Limb (tissue), 2 donors: ENCODE results near the gene NBAS.
"Not testable (repeated sequence)": the region's sequence is repeated elsewhere in the genome, so short reads cannot be mapped to it uniquely, and the experiment has no call there.

Experiments
- DNase-seq, 2 donors: peaks; one replicate each; pipeline ENCODE4 v3.0.0-alpha.2; 2016; ENCODE audit errors: extremely low spot score in 2 of 2

Gene NBAS

DNA sequence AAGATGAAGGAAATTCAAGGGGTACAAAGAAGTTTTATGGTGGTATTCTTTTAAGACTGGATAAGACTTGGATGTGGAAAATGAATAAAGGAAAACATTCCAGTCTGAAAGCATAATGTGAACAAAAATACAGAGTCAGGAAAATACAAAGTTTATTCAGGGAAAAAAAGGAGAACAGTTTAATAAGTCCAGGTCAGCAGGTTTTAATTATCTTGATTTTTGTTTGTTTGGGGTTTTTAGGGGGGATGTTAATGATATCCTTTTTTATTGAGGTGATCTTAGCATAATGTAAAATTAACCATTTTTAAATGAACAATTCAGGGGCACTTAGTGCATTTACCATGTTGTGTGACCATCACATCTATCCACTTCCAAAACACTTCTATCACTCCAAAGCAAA lies 80.6 kb downstream of the NBAS start:
- no peak for DNase-seq

DNA sequence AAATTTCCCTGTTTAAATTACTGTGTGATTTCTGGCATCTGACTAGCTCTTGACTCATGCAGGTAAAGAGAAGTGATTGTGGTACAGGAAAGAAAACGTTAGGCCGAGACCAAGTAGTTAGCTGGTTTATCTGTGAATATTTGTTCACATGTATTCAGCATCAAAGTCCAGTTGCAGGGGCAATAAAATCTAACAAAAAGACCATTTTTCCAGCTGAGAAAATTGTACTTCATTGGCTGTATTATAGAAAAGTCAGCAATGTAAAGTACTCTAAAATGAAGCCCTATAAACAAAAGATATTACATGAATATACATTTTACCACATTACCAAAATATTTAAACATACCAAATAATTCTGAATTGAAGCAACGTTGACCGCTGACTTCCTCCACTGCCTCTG lies 88.3 kb downstream of the NBAS start:
- no peak for DNase-seq

- no peak for DNase-seq
Measured at GRCh38 chr2:15472133-15472532, 89.0 kb downstream of the NBAS start.

DNA sequence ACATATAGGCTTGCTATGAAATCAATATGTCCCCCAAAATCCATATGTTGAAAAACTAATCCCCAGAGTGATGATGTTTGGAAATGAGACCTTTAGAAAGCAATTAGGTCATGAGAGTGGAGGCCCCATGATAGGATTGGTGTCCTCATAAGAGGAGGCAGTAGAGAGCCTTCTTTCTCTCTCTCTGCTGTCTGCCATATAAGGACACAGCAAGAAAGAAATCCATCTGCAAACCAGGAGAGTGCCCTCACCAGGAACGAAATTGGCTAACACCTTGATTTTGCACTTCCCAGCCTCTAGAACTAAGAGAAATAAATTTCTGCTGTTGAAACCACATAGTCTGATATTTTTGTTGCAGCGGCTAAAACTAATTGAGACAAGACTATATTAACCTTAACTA lies 89.5 kb downstream of the NBAS start:
- DNase-seq, result no peak

- DNase-seq, result no peak
Measured at GRCh38 chr2:15460112-15460620, 101.0 kb downstream of the NBAS start.

- no peak for DNase-seq
Measured at GRCh38 chr2:15458277-15458676, 102.9 kb downstream of the NBAS start.

- no peak for DNase-seq
Measured at GRCh38 chr2:15457868-15458267, 103.3 kb downstream of the NBAS start.

DNA sequence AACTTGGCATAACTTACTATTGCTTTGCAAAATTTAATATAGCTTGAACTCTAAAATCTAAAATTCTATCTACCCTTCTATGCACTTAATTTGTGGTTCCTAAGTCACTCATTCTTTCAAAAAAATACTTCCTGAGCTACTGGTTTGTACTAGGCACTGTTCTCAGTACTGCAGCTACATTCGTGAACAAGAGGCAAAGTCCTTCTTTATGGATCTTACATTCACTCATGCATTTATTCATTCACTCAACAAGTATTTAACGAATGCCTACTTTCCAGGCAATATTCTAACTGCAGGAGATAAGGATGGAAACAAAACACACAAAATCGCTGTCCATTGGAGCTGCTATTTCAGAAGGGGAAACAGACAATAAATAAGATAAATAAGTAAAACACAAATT lies 104.8 kb downstream of the NBAS start:
- no peak for DNase-seq

GRCh38 chr2:15450808-15451207 lies 110.3 kb downstream of the NBAS start:
- no peak for DNase-seq

DNA sequence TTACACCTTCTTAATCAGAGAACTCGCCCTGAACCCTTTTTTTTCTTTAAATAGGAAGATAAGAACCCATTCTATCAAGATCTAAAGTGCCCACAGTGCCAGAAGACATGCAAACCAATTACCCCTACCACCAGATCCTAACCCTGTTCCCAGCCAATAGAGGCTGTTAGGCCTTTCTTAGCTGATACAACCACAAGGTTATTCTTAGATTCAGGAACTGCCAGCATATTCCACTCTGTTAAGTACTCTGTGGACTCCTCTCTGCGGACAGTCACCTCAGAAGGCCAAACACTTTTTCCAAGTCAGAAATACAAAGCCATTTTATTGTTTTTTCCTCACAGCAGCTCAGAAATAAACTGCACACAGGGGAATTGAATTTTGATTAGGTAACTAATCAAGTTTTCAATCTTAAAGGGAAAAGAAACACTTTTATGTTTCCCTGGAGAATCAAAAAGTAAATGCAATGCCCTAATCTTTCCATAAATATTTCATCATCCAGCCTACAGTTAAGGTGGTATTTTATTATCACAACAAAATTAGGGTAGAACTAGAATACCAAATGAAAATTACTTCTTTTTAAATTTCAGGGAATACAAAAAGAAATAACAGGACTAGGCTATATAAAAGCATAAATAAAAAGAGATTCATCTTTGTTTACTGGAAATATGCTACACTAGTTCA lies 111.4 kb downstream of the NBAS start:
- DNase-seq, result no peak

GRCh38 chr2:15448250-15448839 lies 112.8 kb downstream of the NBAS start:
- DNase-seq, result no peak

- no peak for DNase-seq
Measured at GRCh38 chr2:15447381-15447780, 113.8 kb downstream of the NBAS start.

- DNase-seq, result no peak
Measured at GRCh38 chr2:15446961-15447360, 114.2 kb downstream of the NBAS start.

GRCh38 chr2:15445891-15446562 lies 115.1 kb downstream of the NBAS start:
- no peak for DNase-seq

DNA sequence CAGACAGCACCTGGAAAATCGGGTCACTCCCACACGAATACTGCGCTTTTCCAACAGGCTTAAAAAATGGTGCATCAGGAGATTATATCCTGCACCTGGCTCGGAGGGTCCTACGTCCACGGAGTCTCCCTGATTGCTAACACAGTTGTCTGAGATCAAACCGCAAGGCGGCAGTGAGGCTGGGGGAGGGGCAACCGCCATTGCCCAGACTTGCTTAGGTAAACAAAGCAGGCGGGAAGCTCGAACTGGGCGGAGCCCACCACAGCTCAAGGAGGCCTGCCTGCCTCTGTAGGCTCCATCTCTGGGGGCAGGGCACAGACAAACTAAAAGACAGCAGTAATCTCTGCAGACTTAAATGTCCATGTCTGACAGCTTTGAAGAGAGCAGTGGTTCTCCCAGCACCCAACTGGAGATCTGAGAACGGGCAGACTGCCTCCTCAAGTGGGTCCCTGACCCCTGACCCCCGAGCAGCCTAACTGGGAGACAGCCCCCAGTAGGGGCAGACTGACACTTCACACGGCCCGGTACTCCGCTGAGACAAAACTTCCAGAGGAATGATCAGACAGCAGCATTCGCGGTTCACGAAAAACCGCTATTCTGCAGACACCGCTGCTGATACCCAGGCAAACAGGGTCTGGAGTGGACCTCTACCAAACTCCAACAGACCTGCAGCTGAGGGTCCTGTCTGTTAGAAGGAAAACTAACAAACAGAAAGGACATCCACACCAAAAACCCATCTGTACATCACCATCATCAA lies 121.2 kb downstream of the NBAS start:
- DNase-seq, result not testable (repeated sequence)

DNA sequence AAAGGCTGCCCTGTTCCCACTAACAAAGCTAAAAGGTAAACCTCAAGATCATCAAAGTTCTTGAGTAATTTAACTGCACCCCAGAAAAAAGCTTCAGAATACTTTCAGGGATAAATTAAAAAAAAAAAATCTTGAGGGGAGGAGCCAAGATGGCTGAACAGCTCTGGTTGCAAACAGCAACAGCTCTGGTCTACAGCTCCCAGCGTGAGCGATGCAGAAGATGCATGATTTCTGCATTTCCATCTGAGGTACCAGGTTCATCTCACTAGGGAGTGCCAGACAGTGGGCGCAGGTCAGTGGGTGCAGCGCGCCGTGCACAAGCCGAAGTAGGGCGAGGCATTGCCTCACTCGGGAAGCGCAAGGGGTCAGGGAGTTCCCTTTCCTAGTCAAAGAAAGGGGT lies 121.8 kb downstream of the NBAS start:
- DNase-seq, result not testable (repeated sequence)

DNA sequence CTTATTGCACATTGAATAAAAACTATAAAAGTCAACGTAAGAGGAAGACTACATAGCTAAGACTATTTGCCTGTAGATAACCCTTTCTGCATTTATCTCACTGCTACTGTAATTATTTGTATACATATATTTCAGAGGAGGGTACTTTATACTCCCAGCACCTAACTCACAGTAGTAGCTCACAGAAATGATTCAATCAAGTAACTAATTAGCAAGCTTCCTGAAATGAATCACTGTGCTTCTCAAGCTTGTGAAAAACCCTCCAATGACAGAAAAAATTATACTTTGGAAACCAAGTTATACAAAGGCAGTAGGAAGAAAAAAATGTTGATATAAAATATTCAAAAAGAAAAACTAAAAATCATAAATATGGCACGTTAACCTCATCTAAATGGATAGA lies 124.9 kb downstream of the NBAS start:
- DNase-seq, result no peak

GRCh38 chr2:15435474-15435873 lies 125.7 kb downstream of the NBAS start:
- DNase-seq, result no peak

DNA sequence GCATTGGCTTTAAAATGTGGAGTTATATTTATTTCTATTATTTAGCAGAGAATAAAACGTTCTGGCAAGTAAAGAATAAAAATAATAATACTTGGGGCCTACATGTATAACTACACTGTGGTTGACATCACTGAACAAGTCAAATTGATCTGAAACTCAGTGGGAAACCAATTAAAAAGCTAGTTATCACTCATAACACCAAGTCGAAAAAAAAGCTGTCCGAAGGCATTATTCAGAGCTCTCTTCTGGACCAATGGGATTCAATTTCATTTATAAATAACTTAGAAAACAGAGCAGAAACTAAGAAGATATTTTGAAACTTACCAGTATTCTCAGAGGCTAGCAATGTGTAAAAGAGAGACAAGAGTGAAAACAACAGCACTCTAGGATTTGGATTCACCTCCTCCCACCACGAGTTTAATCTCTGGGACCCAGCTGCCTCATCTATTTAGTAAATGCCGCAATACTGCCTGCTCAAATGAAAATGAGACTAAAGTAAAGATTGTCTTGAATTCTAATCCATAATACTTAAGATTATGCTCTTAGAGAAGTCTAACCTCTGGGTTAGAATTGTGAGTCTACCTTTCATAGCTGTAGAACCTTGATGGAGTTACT lies 128.4 kb downstream of the NBAS start:
- DNase-seq, result no peak

- DNase-seq, result no peak
Measured at GRCh38 chr2:15429032-15429431, 132.1 kb downstream of the NBAS start.

DNA sequence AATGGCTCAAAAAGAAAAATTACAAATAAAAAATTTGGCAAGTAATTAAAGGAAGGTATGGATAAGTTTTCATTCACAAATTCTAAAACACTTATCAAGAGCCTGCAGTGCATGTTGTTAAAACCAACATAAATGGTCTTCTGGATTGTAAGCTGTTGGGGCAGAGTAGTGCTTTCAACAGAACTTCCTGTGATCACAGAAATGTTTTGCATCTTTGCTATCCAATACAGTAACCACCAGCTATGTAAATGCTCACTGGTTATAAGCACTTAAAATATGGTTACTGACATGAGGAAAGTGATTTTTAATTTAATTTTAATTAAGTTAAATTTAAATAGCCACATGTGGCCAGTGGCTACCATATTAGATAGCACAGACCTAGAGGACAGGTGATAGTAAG lies 133.1 kb downstream of the NBAS start:
- no peak for DNase-seq

DNA sequence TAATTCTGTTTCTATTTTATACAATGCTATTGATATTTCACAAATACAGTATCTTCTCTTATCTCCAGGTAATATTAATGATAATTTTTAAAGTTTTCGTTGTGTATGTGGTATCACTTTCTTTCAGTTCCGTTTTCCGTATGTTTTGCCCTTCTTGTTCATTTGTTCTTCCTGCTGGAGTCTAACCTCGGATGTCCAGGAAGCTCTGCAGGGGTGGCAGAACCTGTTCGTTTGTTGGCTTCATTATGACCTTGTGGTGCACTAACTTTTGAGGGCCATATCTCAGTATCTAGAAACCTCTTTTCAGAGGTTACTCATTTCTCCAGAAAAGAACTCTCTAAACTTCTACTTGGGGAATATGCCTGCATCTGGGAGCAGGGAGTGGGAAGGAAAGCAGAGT lies 134.5 kb downstream of the NBAS start:
- DNase-seq, result no peak
